Mesenchymal stem cell (in vitro differentiated cells and primary cell): Measurements from ENCODE around the gene MACC1.

Source experiments
- DNase-seq: peaks from one replicate; pipeline ENCODE4 v3.0.0-alpha.2; 2013
- H2AFZ ChIP-seq: one replicate; pipeline ENCODE4 v1.6.1; 2013; ENCODE audit warnings: low read depth, mild to moderate bottlenecking, control low read depth, inconsistent platforms, low read length, moderate library complexity
- H2AK5ac ChIP-seq: 2 replicates; pipeline ENCODE4 v1.6.1; 2013; ENCODE audit warnings: low read length, moderate library complexity, mild to moderate bottlenecking, inconsistent platforms; ENCODE audit not compliant: severe bottlenecking
- H2BK120ac ChIP-seq: one replicate; pipeline ENCODE4 v1.6.1; 2013; ENCODE audit warnings: low read depth, mild to moderate bottlenecking, inconsistent platforms, low read length, moderate library complexity
- H2BK12ac ChIP-seq, 2 experiments: one replicate each; pipeline ENCODE4 v1.6.1; 2013; ENCODE audit warnings: inconsistent platforms in 2 of 2, low read length in 2 of 2, mild to moderate bottlenecking in 2 of 2, moderate library complexity in 2 of 2, control low read depth in 1 of 2
- H2BK15ac ChIP-seq: one replicate; pipeline ENCODE4 v1.6.1; 2013; ENCODE audit warnings: mild to moderate bottlenecking, low read depth, inconsistent platforms; ENCODE audit not compliant: poor library complexity, severe bottlenecking
- H2BK5ac ChIP-seq: 2 replicates; pipeline ENCODE4 v1.6.1; 2013; ENCODE audit warnings: low read depth, mild to moderate bottlenecking, low read length, control low read depth, inconsistent platforms; ENCODE audit not compliant: poor library complexity, severe bottlenecking
- H3K14ac ChIP-seq, 2 experiments: one replicate each; pipeline ENCODE4 v1.6.1; 2013; ENCODE audit warnings: inconsistent platforms in 2 of 2, low read length in 2 of 2, control low read depth in 1 of 2, mild to moderate bottlenecking in 1 of 2, moderate library complexity in 1 of 2
- H3K18ac ChIP-seq, 2 experiments: one replicate each; pipeline ENCODE4 v1.6.1; 2013; ENCODE audit warnings: inconsistent platforms in 2 of 2, low read length in 2 of 2, control low read depth in 1 of 2, low read depth in 1 of 2, mild to moderate bottlenecking in 1 of 2
- H3K23ac ChIP-seq, 2 experiments: one replicate each; pipeline ENCODE4 v1.6.1; 2013; ENCODE audit warnings: inconsistent platforms in 2 of 2, low read length in 2 of 2, mild to moderate bottlenecking in 2 of 2, moderate library complexity in 2 of 2, control low read depth in 1 of 2
- H3K27ac ChIP-seq: 2 replicates; pipeline ENCODE4 v1.5.1; 2013; ENCODE audit warnings: mild to moderate bottlenecking, moderate library complexity, low read length, control low read depth, inconsistent platforms; ENCODE audit not compliant: poor library complexity, severe bottlenecking
- H3K27me3 ChIP-seq, 2 experiments: 2 replicates each; pipeline versions ENCODE4 v1.6.1 to v1.7.0; 2013; ENCODE audit warnings: low read length in 2 of 2, mild to moderate bottlenecking in 2 of 2, moderate library complexity in 2 of 2, control low read depth in 1 of 2, inconsistent platforms in 1 of 2; ENCODE audit not compliant: control insufficient read depth in 1 of 2, insufficient read depth in 1 of 2
- H3K36me3 ChIP-seq, 2 experiments: 2 replicates each; pipeline versions ENCODE4 v1.6.1 to v1.7.0; 2013; ENCODE audit warnings: low read length in 2 of 2, control low read depth in 1 of 2, inconsistent platforms in 1 of 2, low read depth in 1 of 2, mild to moderate bottlenecking in 1 of 2; ENCODE audit not compliant: insufficient read depth in 2 of 2, control insufficient read depth in 1 of 2
- H3K4ac ChIP-seq, 2 experiments: one replicate each; pipeline ENCODE4 v1.6.1; 2013; ENCODE audit warnings: inconsistent platforms in 2 of 2, low read length in 2 of 2, mild to moderate bottlenecking in 2 of 2, moderate library complexity in 2 of 2, control low read depth in 1 of 2, low read depth in 1 of 2
- H3K4me1 ChIP-seq: 2 replicates; pipeline ENCODE4 v1.6.1; 2013; ENCODE audit warnings: low read depth, low read length, control low read depth; ENCODE audit not compliant: control insufficient read depth, insufficient read depth
- H3K4me2 ChIP-seq: 2 replicates; pipeline ENCODE4 v1.6.1; 2013; ENCODE audit warnings: low read length, mild to moderate bottlenecking, inconsistent platforms; ENCODE audit not compliant: poor library complexity, severe bottlenecking
- H3K4me3 ChIP-seq, 2 experiments: 2 replicates each; pipeline versions ENCODE4 v1.5.1 to v1.7.0; 2013; ENCODE audit warnings: low read length in 2 of 2, mild to moderate bottlenecking in 2 of 2, control low read depth in 1 of 2, low read depth in 1 of 2; ENCODE audit not compliant: insufficient read depth in 1 of 2
- H3K79me1 ChIP-seq: replicated peaks from 2 replicates; pipeline ENCODE4 v1.6.1; 2013; ENCODE audit warnings: mild to moderate bottlenecking, control low read depth, low read length, inconsistent platforms; ENCODE audit not compliant: poor library complexity, severe bottlenecking
- H3K9ac ChIP-seq: 2 replicates; pipeline ENCODE4 v1.7.0; 2013; ENCODE audit warnings: mild to moderate bottlenecking, low read length, moderate library complexity
- H3K9me3 ChIP-seq: 2 replicates; pipeline ENCODE4 v1.7.0; 2013; ENCODE audit warnings: mild to moderate bottlenecking, low read length; ENCODE audit not compliant: control insufficient read depth
- H4K8ac ChIP-seq: one replicate; pipeline ENCODE4 v1.6.1; 2013; ENCODE audit warnings: inconsistent platforms, mild to moderate bottlenecking, low read length, moderate library complexity
- H4K91ac ChIP-seq: one replicate; pipeline ENCODE4 v1.6.1; 2013; ENCODE audit warnings: mild to moderate bottlenecking, low read length, inconsistent platforms
- WGBS: methylation state at CpG from one replicate; pipeline ENCODE4 v1.1.7; 2013; ENCODE audit warnings: mixed read lengths; 5-methylcytosine and 5-hydroxymethylcytosine counted together

MACC1 gene

GRCh38 chr7:20238194-20238753, 21.1 kb upstream of the MACC1 start:
- H2BK5ac ChIP-seq: no peak overlapping the region
- no peak overlapping the region for H4K8ac ChIP-seq
- H2BK12ac ChIP-seq: peak overlapping the region in 1 of 2 experiments; percentile 54
- no peak overlapping the region for H3K4me3 ChIP-seq
- no peaks in the 10 kb centered on the region for H3K79me1 ChIP-seq
- no peak overlapping the region for H3K4me2 ChIP-seq
- H2AFZ ChIP-seq: no peak overlapping the region
- H3K4me1 ChIP-seq: peaks cover 4% of the 10 kb centered on the region
- H3K23ac ChIP-seq: no peak overlapping the region
- H4K91ac ChIP-seq: no peak overlapping the region
- H3K18ac ChIP-seq: peak overlapping the region in 1 of 2 experiments; percentile 73
- H3K9ac ChIP-seq: no peak overlapping the region
- no peak overlapping the region for H3K4ac ChIP-seq
- H3K36me3 ChIP-seq: no peaks in the 10 kb centered on the region
- peak overlapping the region in 1 of 2 experiments; percentile 18 for H3K14ac ChIP-seq
- no peaks in the 10 kb centered on the region for H3K9me3 ChIP-seq
- H3K27ac ChIP-seq: no peak overlapping the region
- DNase-seq: no peak
- no peak overlapping the region for H2BK15ac ChIP-seq
- H3K27me3 ChIP-seq: no peaks in the 10 kb centered on the region
- no peak overlapping the region for H2BK120ac ChIP-seq
- H2AK5ac ChIP-seq: no peak overlapping the region
- 91% methylated on average over 7 of the region's 7 CpGs for WGBS

- no peak overlapping the region for H2BK15ac ChIP-seq
- H3K23ac ChIP-seq: no peak overlapping the region
- H3K4me1 ChIP-seq: peaks cover 4% of the 10 kb centered on the region
- no peak overlapping the region for H2BK12ac ChIP-seq
- H3K9me3 ChIP-seq: no peaks in the 10 kb centered on the region
- no peak overlapping the region for H3K27ac ChIP-seq
- no peak overlapping the region for H3K4me3 ChIP-seq
- no peaks in the 10 kb centered on the region for H3K79me1 ChIP-seq
- no peaks in the 10 kb centered on the region for H3K36me3 ChIP-seq
- WGBS: 91% methylated on average over 2 of the region's 2 CpGs
- H3K18ac ChIP-seq: peak overlapping the region in 1 of 2 experiments; percentile 16
- H2BK5ac ChIP-seq: no peak overlapping the region
- H2AFZ ChIP-seq: no peak overlapping the region
- H3K9ac ChIP-seq: no peak overlapping the region
- DNase-seq: no peak
- no peak overlapping the region for H3K4me2 ChIP-seq
- no peaks in the 10 kb centered on the region for H3K27me3 ChIP-seq
- no peak overlapping the region for H2BK120ac ChIP-seq
- no peak overlapping the region for H3K4ac ChIP-seq
- H4K91ac ChIP-seq: no peak overlapping the region
- no peak overlapping the region for H4K8ac ChIP-seq
- H2AK5ac ChIP-seq: peak overlapping the region; percentile 75
- H3K14ac ChIP-seq: no peak overlapping the region
Observed at GRCh38 chr7:20237464-20238193, 20.4 kb upstream of the MACC1 start.

- Histone ChIP-seq H2AFZ (no peak overlapping the region), H3K18ac (no peak overlapping the region), H4K91ac (no peak overlapping the region), H3K27ac (no peak overlapping the region), H3K79me1 (no peaks in the 10 kb centered on the region), H4K8ac (no peak overlapping the region), H2BK12ac (no peak overlapping the region), H2BK5ac (no peak overlapping the region), H3K27me3 (no peaks in the 10 kb centered on the region), H3K36me3 (no peaks in the 10 kb centered on the region), H3K4me1 (peaks cover 4% of the 10 kb centered on the region), H3K4me2 (no peak overlapping the region), H2BK120ac (no peak overlapping the region), H3K14ac (no peak overlapping the region), H3K9ac (no peak overlapping the region), H3K4ac (no peak overlapping the region), H3K9me3 (no peaks in the 10 kb centered on the region), H2BK15ac (no peak overlapping the region), H3K4me3 (no peak overlapping the region), H2AK5ac (no peak overlapping the region), H3K23ac (no peak overlapping the region)
- no peak for DNase-seq
Observed at GRCh38 chr7:20236790-20237189, 19.6 kb upstream of the MACC1 start.

- no peak for DNase-seq
- no peak overlapping the region for H3K23ac ChIP-seq
- H3K18ac ChIP-seq: no peak overlapping the region
- H3K9me3 ChIP-seq: no peaks in the 10 kb centered on the region
- no peak overlapping the region for H3K4me3 ChIP-seq
- no peaks in the 10 kb centered on the region for H3K79me1 ChIP-seq
- H3K14ac ChIP-seq: no peak overlapping the region
- H3K27me3 ChIP-seq: no peaks in the 10 kb centered on the region
- peaks cover 4% of the 10 kb centered on the region for H3K4me1 ChIP-seq
- no peak overlapping the region for H2BK120ac ChIP-seq
- no peak overlapping the region for H3K4me2 ChIP-seq
- no peak overlapping the region for H3K4ac ChIP-seq
- H3K27ac ChIP-seq: no peak overlapping the region
- H2BK15ac ChIP-seq: no peak overlapping the region
- H3K36me3 ChIP-seq: no peaks in the 10 kb centered on the region
- no peak overlapping the region for H3K9ac ChIP-seq
- H4K91ac ChIP-seq: no peak overlapping the region
- H2BK12ac ChIP-seq: no peak overlapping the region
- no peak overlapping the region for H4K8ac ChIP-seq
- 95% methylated on average over 5 of the region's 6 CpGs for WGBS
- H2BK5ac ChIP-seq: no peak overlapping the region
- no peak overlapping the region for H2AFZ ChIP-seq
- H2AK5ac ChIP-seq: no peak overlapping the region
Observed at GRCh38 chr7:20236043-20236442, 18.9 kb upstream of the MACC1 start.
